ENCODE results near the gene ANKH. TPM values are rescaled to one million over a fixed set of nuclear protein-coding genes. Genes with fewer than 3 reads are reported as not detected.

ANKH gene
- total and polyA plus RNA-seq, 2 of the 13 experiments (the other 11 are each of a cell fraction or from before 2014, with no cell fraction given) = 25.0 to 36.0 TPM

DNA sequence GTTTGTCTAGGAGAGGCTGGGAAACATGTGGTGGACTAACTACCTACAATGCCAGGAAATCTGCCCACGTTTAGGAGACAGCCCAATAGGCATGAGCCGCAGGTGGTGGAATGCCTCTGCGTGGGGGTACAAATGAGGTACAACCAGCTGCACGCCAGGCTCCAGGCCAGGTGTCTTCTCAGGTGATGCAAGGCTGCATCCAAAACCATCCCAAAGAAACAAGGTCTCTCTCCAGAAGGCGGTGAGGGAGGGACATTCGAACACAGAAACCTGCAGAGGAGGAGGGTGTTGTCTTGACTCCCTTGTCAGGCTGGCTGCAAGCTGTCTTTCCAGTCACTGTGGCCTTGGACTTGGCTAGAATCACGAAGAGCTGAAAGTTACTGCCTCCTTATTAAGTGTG is 11.6 kb downstream of the ANKH start (continued):
- TF ChIP-seq GPN1 (CRISPR knock-in tag; IDR thresholded peaks at IDR 0.05; ENCODE audit: borderline replicate concordance) (no peak), CERS6 (CRISPR knock-in tag; IDR thresholded peaks at IDR 0.05) (no peak), ZNF558 (CRISPR knock-in tag; IDR thresholded peaks at IDR 0.05; ENCODE audit: borderline replicate concordance) (no peak)

GRCh38 chr5:14859150-14859549 is 12.4 kb downstream of the ANKH start:
- 97% methylated on average over 1 of the region's 1 CpG for WGBS (ENCODE audit: low lambda C conversion rate)
- no peaks in the 10 kb centered on the region for H3K9me3 ChIP-seq (ENCODE audit: low read length)
- no peak overlapping the region for H2AFZ ChIP-seq (ENCODE audit: low read length)
- peaks cover 41% of the 10 kb centered on the region for H3K4me1 ChIP-seq (ENCODE audit: insufficient read depth, low read length)
- no peak overlapping the region for H3K4me3 ChIP-seq (replicated peaks in 1 of 3; ENCODE audit: insufficient read depth in 1 of 3, low read depth in 2 of 3, low read length in 3 of 3)
- DNase-seq (ENCODE audit: low spot score) = no peak
- H3K36me3 ChIP-seq (replicated peaks in 1 of 2; ENCODE audit: control insufficient read depth in 1 of 2, insufficient read depth in 2 of 2, low read length in 2 of 2) = peaks cover 0 to 2% of the 10 kb centered on the region in 2 experiments; a peak in 3 of 5 replicates
- peaks cover 27% of the 10 kb centered on the region for H3K79me2 ChIP-seq (ENCODE audit: insufficient read depth, low read length)
- H3K9ac ChIP-seq (ENCODE audit: insufficient read depth, low read depth, low read length) = no peak overlapping the region
- H3K27ac ChIP-seq (ENCODE audit: extremely low read length, insufficient read depth, low read length) = no peak overlapping the region
- no TSS peak for BruUV-seq (replicated peaks)
- FAIRE-seq = no peak
- no peak for TF ChIP-seq ZNF749 (CRISPR knock-in tag; IDR thresholded peaks at IDR 0.05; ENCODE audit: borderline replicate concordance)
- no peak for TF ChIP-seq TP53 (CRISPR knock-in tag; conservative IDR thresholded peaks at IDR 0.05)
- no peak for TF ChIP-seq NFIB (CRISPR knock-in tag; IDR thresholded peaks at IDR 0.05; ENCODE audit: borderline replicate concordance)
- TF ChIP-seq MAZ (IDR thresholded peaks at IDR 0.05; ENCODE audit: borderline replicate concordance, low read depth, low read length) = no peak
- no peak for TF ChIP-seq MAZ (CRISPR knock-in tag; IDR thresholded peaks at IDR 0.05; ENCODE audit: low read depth)
- TF ChIP-seq CREM (IDR thresholded peaks at IDR 0.05) = no peak
- no peak for TF ChIP-seq CREM (CRISPR knock-in tag; IDR thresholded peaks at IDR 0.05)
- TF ChIP-seq RFX3 (CRISPR knock-in tag; IDR thresholded peaks at IDR 0.05) = no peak
- peaks cover 6% of the 10 kb centered on the region; the same call in 1 of the 2 replicates for H4K20me1 ChIP-seq (ENCODE audit: insufficient read depth, low read length)
- intact Hi-C loops (cut with micrococcal nuclease; ENCODE audit: unreplicated experiment) (no loop called here), in situ Hi-C loops (cut with HindIII; ENCODE audit: extremely low pct_ligation_motif_present, low pct_unique_long_range_greater_than_20kb) (no loop called here)
- no peaks in the 10 kb centered on the region for H3K27me3 ChIP-seq (ENCODE audit: control insufficient read depth in 1 of 2, insufficient read depth in 2 of 2, low read length in 2 of 2)
- no peak for ATAC-seq
- CTCF ChIA-PET (ENCODE audit: low intra/inter-chr PET ratio, low total read pairs) = no interaction called here
- no peak overlapping the region for H3K4me2 ChIP-seq (ENCODE audit: low read depth, low read length)
- POLR2A ChIA-PET = no interaction called here
